K562 (cell line): ENCODE measurements around the gene TAF10. TPM values are rescaled to one million over a fixed set of nuclear protein-coding genes. Genes with fewer than 3 reads are reported as not detected.

Source experiments
- CHD4 ChIP-seq: fragments of 200-600 bp; sonication (generic); IDR thresholded peaks from 3 replicates; pipeline ENCODE4 v1.6.1; 2012; ENCODE audit warnings: low read depth, mild to moderate bottlenecking, mixed read lengths, low read length, inconsistent platforms; ENCODE audit not compliant: insufficient read depth, insufficient replicate concordance, poor library complexity, severe bottlenecking
- GABPB1 ChIP-seq: sonication (generic); formaldehyde crosslinking; IDR thresholded peaks from 2 replicates; pipeline ENCODE4 v1.8.0; 2022; ENCODE audit warnings: mild to moderate bottlenecking, missing genetic modification reagents
- JUN ChIP-seq, 2 experiments: sonication (generic) in 1 of 2; formaldehyde crosslinking in 1 of 2; IDR thresholded peaks; 2 replicates each; pipeline versions ENCODE4 v1.6.1 to v1.8.0; 2012 to 2022; ENCODE audit warnings: borderline replicate concordance in 2 of 2, mild to moderate bottlenecking in 2 of 2, improper control_type of control experiment in 1 of 2, low read depth in 1 of 2, low read length in 1 of 2, missing genetic modification reagents in 1 of 2
- PTTG1 ChIP-seq: fragments of 450-650 bp; IDR thresholded peaks from 2 replicates; pipeline ENCODE4 v1.6.1; 2016; ENCODE audit warnings: low read depth, mild to moderate bottlenecking, missing genetic modification characterization, missing compliant biosample characterization
- SP1 ChIP-seq: sonication (generic); formaldehyde crosslinking; IDR thresholded peaks from 2 replicates; pipeline ENCODE4 v1.8.1; 2022; ENCODE audit warnings: mild to moderate bottlenecking, missing genetic modification reagents
- polyA plus RNA-seq, 8 experiments: library from polyadenylated mRNA; depleted of rRNA in 4 of 8; stranded (reverse) in 5 of 8; unstranded in 3 of 8; fragments of >200 nt; fragmentation: Nextera tagmentation in 2 of 8; fragmentation: Illumina TruSeq in 1 of 8; extraction: Ambion mirVana in 2 of 8; extraction: Trizol in 1 of 8; gene quantifications; 2 replicates each; pipeline versions ENCODE4 v1.2.1 to v1.2.3, GENCODE V29; 2011 to 2014; ENCODE audit warnings: inconsistent platforms in 1 of 8, missing spikeins in 1 of 8
- total RNA-seq, 7 experiments: library from RNA; depleted of rRNA in 6 of 7; stranded (reverse); fragments of >200 nt in 6 of 7; fragmentation: Illumina TruSeq in 2 of 7; extraction: Trizol in 2 of 7; gene quantifications; 2 replicates each; pipeline versions ENCODE4 v1.2.1 to v1.2.3, GENCODE V29; 2011 to 2021; ENCODE audit warnings: low replicate concordance in 1 of 7
- TF ChIP-seq, protein P1 (sequence below), 2 experiments: fragments of 450-650 bp; formaldehyde crosslinking in 1 of 2; IDR thresholded peaks; 2 replicates each; pipeline versions ENCODE4 v1.4.0 to v1.6.1; 2014 to 2020; ENCODE audit warnings: mild to moderate bottlenecking in 2 of 2, borderline replicate concordance in 1 of 2, low read depth in 1 of 2
- TF ChIP-seq, protein P2 (sequence below): fragments of 200-800 bp; sonication (Bioruptor generic); IDR thresholded peaks from 2 replicates; pipeline ENCODE4 v1.6.1; 2017; ENCODE audit warnings: missing genetic modification characterization, missing compliant biosample characterization
- TF ChIP-seq, protein P3 (sequence below): fragments of 450-650 bp; formaldehyde crosslinking; IDR thresholded peaks from 2 replicates; pipeline ENCODE4 v1.4.0; 2020; ENCODE audit warnings: mild to moderate bottlenecking, mixed read lengths
- TF ChIP-seq, protein P4 (sequence below): fragments of 250-450 bp; sonication (Bioruptor Pico); IDR thresholded peaks from 2 replicates; pipeline ENCODE4 v1.8.0; 2022; ENCODE audit warnings: inconsistent platforms
- TF ChIP-seq, protein P5 (sequence below): sonication (generic); formaldehyde crosslinking; IDR thresholded peaks from 2 replicates; pipeline ENCODE4 v1.8.0; 2023; ENCODE audit warnings: mild to moderate bottlenecking, missing genetic modification reagents

Gene TAF10
- total and polyA plus RNA-seq, 9 of the 15 experiments (the other 6 are each of a cell fraction or from before 2014, with no cell fraction given), result 19.5 to 197 (median 121) TPM

DNA sequence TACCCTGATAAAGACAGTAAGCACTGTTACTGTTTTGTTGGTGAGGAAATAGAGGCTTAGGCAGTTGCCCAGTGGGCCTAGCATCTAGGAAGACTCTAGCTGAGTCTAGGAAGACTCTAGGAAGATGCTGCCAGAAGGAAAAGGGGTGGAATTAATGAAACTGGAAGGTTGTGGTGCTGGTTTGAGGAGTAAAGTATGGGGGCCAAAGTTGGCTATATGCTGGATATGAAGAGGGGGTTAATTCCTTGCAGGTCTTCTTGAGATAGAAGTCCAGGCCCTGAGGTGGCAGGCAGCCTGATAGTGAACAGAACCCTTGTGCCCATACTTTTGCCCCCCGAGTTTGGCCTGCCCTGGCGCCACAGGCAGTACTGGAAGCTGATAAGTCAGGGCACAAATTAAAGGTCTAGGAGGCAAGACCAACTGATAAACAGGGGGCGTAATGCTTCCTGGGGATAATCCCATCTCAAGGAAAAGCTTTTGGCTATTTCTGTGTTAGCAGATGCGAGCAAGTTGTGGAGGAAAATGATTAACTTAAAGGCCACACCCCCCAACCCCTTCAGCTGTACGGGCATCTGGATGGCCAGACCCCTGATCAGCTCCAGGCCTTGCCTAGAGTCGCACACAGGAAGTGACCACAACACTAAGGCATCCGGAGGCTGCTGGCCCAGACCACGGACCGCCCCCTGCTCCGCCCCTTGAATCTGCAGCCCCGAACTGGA, 5.4 kb downstream of the TAF10 start (continued):
- TF ChIP-seq, protein P1, sequence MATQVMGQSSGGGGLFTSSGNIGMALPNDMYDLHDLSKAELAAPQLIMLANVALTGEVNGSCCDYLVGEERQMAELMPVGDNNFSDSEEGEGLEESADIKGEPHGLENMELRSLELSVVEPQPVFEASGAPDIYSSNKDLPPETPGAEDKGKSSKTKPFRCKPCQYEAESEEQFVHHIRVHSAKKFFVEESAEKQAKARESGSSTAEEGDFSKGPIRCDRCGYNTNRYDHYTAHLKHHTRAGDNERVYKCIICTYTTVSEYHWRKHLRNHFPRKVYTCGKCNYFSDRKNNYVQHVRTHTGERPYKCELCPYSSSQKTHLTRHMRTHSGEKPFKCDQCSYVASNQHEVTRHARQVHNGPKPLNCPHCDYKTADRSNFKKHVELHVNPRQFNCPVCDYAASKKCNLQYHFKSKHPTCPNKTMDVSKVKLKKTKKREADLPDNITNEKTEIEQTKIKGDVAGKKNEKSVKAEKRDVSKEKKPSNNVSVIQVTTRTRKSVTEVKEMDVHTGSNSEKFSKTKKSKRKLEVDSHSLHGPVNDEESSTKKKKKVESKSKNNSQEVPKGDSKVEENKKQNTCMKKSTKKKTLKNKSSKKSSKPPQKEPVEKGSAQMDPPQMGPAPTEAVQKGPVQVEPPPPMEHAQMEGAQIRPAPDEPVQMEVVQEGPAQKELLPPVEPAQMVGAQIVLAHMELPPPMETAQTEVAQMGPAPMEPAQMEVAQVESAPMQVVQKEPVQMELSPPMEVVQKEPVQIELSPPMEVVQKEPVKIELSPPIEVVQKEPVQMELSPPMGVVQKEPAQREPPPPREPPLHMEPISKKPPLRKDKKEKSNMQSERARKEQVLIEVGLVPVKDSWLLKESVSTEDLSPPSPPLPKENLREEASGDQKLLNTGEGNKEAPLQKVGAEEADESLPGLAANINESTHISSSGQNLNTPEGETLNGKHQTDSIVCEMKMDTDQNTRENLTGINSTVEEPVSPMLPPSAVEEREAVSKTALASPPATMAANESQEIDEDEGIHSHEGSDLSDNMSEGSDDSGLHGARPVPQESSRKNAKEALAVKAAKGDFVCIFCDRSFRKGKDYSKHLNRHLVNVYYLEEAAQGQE (IDR thresholded peaks at IDR 0.05; ENCODE audit: borderline replicate concordance), result peak; percentile 18; the same call in 1 of the 2 replicates
- TF ChIP-seq, protein P1 (CRISPR knock-in tag; IDR thresholded peaks at IDR 0.05; ENCODE audit: low read depth), result no peak
- TF ChIP-seq SP1 (CRISPR knock-in tag), result 0 out of 2 replicates have a peak, but pooled peaks have one; percentile 40
- TF ChIP-seq, protein P2, sequence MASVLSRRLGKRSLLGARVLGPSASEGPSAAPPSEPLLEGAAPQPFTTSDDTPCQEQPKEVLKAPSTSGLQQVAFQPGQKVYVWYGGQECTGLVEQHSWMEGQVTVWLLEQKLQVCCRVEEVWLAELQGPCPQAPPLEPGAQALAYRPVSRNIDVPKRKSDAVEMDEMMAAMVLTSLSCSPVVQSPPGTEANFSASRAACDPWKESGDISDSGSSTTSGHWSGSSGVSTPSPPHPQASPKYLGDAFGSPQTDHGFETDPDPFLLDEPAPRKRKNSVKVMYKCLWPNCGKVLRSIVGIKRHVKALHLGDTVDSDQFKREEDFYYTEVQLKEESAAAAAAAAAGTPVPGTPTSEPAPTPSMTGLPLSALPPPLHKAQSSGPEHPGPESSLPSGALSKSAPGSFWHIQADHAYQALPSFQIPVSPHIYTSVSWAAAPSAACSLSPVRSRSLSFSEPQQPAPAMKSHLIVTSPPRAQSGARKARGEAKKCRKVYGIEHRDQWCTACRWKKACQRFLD (CRISPR knock-in tag), result peak; percentile 82
- TF ChIP-seq, protein P3, sequence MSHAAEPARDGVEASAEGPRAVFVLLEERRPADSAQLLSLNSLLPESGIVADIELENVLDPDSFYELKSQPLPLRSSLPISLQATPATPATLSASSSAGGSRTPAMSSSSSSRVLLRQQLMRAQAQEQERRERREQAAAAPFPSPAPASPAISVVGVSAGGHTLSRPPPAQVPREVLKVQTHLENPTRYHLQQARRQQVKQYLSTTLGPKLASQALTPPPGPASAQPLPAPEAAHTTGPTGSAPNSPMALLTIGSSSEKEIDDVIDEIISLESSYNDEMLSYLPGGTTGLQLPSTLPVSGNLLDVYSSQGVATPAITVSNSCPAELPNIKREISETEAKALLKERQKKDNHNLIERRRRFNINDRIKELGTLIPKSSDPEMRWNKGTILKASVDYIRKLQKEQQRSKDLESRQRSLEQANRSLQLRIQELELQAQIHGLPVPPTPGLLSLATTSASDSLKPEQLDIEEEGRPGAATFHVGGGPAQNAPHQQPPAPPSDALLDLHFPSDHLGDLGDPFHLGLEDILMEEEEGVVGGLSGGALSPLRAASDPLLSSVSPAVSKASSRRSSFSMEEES (CRISPR knock-in tag), result no peak
- TF ChIP-seq, protein P4, sequence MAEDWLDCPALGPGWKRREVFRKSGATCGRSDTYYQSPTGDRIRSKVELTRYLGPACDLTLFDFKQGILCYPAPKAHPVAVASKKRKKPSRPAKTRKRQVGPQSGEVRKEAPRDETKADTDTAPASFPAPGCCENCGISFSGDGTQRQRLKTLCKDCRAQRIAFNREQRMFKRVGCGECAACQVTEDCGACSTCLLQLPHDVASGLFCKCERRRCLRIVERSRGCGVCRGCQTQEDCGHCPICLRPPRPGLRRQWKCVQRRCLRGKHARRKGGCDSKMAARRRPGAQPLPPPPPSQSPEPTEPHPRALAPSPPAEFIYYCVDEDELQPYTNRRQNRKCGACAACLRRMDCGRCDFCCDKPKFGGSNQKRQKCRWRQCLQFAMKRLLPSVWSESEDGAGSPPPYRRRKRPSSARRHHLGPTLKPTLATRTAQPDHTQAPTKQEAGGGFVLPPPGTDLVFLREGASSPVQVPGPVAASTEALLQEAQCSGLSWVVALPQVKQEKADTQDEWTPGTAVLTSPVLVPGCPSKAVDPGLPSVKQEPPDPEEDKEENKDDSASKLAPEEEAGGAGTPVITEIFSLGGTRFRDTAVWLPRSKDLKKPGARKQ, result no peak
- no peak for TF ChIP-seq PTTG1
- peak; percentile 77; the same call in 1 of the 2 replicates for TF ChIP-seq GABPB1 (CRISPR knock-in tag)
- TF ChIP-seq, protein P5, sequence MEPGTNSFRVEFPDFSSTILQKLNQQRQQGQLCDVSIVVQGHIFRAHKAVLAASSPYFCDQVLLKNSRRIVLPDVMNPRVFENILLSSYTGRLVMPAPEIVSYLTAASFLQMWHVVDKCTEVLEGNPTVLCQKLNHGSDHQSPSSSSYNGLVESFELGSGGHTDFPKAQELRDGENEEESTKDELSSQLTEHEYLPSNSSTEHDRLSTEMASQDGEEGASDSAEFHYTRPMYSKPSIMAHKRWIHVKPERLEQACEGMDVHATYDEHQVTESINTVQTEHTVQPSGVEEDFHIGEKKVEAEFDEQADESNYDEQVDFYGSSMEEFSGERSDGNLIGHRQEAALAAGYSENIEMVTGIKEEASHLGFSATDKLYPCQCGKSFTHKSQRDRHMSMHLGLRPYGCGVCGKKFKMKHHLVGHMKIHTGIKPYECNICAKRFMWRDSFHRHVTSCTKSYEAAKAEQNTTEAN (CRISPR knock-in tag), result no peak
- no peak for TF ChIP-seq CHD4
- peak; percentile 82 for TF ChIP-seq JUN (IDR thresholded peaks at IDR 0.05; ENCODE audit: borderline replicate concordance, low read depth, low read length)
- TF ChIP-seq JUN (CRISPR knock-in tag; IDR thresholded peaks at IDR 0.05; ENCODE audit: borderline replicate concordance), result no peak
